OCI-LY3 (cell line): ENCODE data around the gene MATN1.

Experiments used
- EZH2phosphoT487 ChIP-seq: fragments of 200-600 bp; shearing (Covaris generic); IDR thresholded peaks from 2 replicates; pipeline ENCODE4 v1.6.1; 2018; ENCODE audit warnings: antibody characterized with exemption, mixed run types, low read depth
- TF ChIP-seq, protein P1 (sequence below): fragments of 200-600, 300-600 bp; sonication (generic); IDR thresholded peaks from 2 replicates; pipeline ENCODE4 v1.5.1; 2014; ENCODE audit warnings: antibody characterized with exemption, low read length, low read depth

GRCh38 chr1:30695439-30695841 is 27.9 kb downstream of the MATN1 start:
- TF ChIP-seq, protein P1, sequence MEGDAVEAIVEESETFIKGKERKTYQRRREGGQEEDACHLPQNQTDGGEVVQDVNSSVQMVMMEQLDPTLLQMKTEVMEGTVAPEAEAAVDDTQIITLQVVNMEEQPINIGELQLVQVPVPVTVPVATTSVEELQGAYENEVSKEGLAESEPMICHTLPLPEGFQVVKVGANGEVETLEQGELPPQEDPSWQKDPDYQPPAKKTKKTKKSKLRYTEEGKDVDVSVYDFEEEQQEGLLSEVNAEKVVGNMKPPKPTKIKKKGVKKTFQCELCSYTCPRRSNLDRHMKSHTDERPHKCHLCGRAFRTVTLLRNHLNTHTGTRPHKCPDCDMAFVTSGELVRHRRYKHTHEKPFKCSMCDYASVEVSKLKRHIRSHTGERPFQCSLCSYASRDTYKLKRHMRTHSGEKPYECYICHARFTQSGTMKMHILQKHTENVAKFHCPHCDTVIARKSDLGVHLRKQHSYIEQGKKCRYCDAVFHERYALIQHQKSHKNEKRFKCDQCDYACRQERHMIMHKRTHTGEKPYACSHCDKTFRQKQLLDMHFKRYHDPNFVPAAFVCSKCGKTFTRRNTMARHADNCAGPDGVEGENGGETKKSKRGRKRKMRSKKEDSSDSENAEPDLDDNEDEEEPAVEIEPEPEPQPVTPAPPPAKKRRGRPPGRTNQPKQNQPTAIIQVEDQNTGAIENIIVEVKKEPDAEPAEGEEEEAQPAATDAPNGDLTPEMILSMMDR, result no peak
- TF ChIP-seq EZH2phosphoT487, result no peak
